Naive thymus-derived CD8-positive, alpha-beta T cell (primary cell): ENCODE measurements around the gene SLC27A1. TPM values are rescaled to one million over a fixed set of nuclear protein-coding genes. Genes with fewer than 3 reads are reported as not detected.
"Not testable (repeated sequence)": the region's sequence is repeated elsewhere in the genome, so short reads cannot be mapped to it uniquely, and the experiment has no call there.

Experiments used
- ATAC-seq, 2 donors: fragments of 150-1000 bp; cut with Tn5 transposase in 1 of 2; sonication (Bioruptor Pico), chemical (Tn5 transposase) in 1 of 2; 1 replicate in 1 of 2; 2 replicates in 1 of 2; pipeline ENCODE4 v1.10.0; 2021; ENCODE audit warnings: mild to moderate bottlenecking in 2 of 2, moderate library complexity in 2 of 2
- POLR2A ChIA-PET: fragments of 350-600 bp; sonication (Branson Sonifier 250); formaldehyde crosslinking; loops from one replicate; lab custom pipeline; 2021; ENCODE audit warnings: antibody characterized with exemption; lab: Charles Lee
- DNase-seq, 10 donors: peaks; one replicate each; pipeline versions ENCODE4 v3.0.0 to v3.0.0-alpha.2; 2020 to 2022
- H3K27ac Mint-ChIP-seq, 10 donors: one replicate each; pipeline ENCODE4 v1.8.0; 2020 to 2022; ENCODE audit warnings: mild to moderate bottlenecking in 10 of 10, mixed read lengths in 10 of 10, moderate library complexity in 4 of 10, inconsistent platforms in 1 of 10
- H3K27me3 Mint-ChIP-seq, 5 donors: one replicate each; pipeline ENCODE4 v1.8.0; 2021 to 2022; ENCODE audit warnings: mixed read lengths in 5 of 5
- H3K36me3 Mint-ChIP-seq, 3 donors: one replicate each; pipeline ENCODE4 v1.8.0; 2020 to 2022; ENCODE audit warnings: mixed read lengths in 3 of 3, mild to moderate bottlenecking in 2 of 3, inconsistent platforms in 1 of 3
- H3K4me1 Mint-ChIP-seq, 4 donors: one replicate each; pipeline ENCODE4 v1.8.0; 2021 to 2022; ENCODE audit warnings: mixed read lengths in 4 of 4
- H3K4me3 Mint-ChIP-seq, 10 donors: one replicate each; pipeline ENCODE4 v1.8.0; 2020 to 2022; ENCODE audit warnings: mild to moderate bottlenecking in 10 of 10, mixed read lengths in 10 of 10, moderate library complexity in 6 of 10, inconsistent platforms in 1 of 10
- H3K9me3 Mint-ChIP-seq, 9 donors: one replicate each; pipeline ENCODE4 v1.8.0; 2020 to 2022; ENCODE audit warnings: mixed read lengths in 9 of 9, mild to moderate bottlenecking in 3 of 9, inconsistent platforms in 1 of 9, moderate library complexity in 1 of 9
- polyA plus RNA-seq, 3 donors: library from polyadenylated mRNA; unstranded; fragments of 300-500 nt; fragmentation: Illumina TruSeq; gene quantifications; one replicate each; pipeline ENCODE4 v1.2.3, GENCODE V29; 2021
- total RNA-seq, 8 experiments: library from RNA in 2 of 8; stranded (reverse) in 2 of 8; gene quantifications; one replicate each; pipeline ENCODE4 v1.2.3 and lab custom pipeline; 2021 to 2026

The SLC27A1 gene
- total and polyA plus RNA-seq, 5 experiments from 2014 or later, result 9.4 to 14.6 (median 12.5) TPM

DNA sequence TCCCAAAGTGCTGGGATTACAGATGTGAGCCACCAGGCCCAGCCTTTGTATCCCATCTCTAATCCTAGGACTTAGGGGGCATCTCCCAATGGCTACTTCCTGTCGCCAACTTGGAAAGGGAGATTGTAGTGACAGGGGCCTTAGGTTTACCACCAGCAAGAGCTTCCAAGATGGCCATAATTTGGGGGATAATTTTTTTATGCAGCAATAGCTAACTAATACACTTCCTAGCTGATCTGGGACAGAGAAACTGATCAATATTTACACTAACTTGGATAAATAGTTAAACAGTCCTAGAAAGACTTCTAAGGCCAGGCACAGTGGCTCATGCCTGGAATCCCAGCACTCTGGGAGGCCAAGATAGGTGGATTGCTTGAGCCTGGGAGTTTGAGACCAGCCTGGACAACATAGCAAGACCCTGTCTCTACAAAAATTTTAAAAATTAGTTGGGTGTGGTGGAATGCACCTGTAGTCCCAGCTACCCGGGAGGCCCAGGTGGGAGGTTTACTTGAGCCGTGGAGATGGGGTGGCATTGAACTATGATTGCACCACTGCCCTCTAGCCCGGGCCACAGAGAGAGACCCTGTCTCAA lies 79.8 kb downstream of the SLC27A1 start:
- POLR2A ChIA-PET, result interaction anchor here (1.7 kb wide), 1 partner anchor 38 kb away, joined by 6 read pairs; no protein-coding TSS in a partner anchor
- Mint-ChIP-seq H3K36me3 (no peaks in the 10 kb centered on the region), H3K9me3 (no peaks in the 10 kb centered on the region), H3K4me1 (peaks cover 0 to 4% (median 3%) of the 10 kb centered on the region in 4 donors), H3K27ac (no peak overlapping the region), H3K4me3 (no peak overlapping the region), H3K27me3 (no peaks in the 10 kb centered on the region)
- ATAC-seq, result no peak
- DNase-seq, result no peak

DNA sequence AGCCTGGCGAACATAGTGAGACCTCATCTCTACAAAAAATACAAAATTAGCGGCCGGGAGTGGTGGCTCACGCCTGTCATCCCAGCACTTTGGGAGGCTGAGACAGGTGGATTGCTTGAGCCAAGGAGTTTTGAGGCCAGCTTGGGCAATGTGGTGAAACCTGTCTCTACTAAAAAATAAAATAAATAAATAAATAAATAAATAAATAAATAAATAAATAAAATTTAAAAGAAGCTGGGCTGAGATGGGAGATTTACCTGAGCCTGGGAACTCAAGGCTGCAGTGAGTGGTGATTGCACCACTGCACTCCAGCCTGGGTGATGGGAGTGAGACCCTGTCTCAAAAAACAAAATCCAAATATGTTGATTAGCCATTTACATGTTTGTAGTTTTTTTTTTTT lies 82.4 kb downstream of the SLC27A1 start:
- H3K27ac Mint-ChIP-seq, ATAC-seq, H3K9me3 Mint-ChIP-seq, H3K36me3 Mint-ChIP-seq, H3K4me3 Mint-ChIP-seq, DNase-seq, H3K27me3 Mint-ChIP-seq: not testable (repeated sequence)
- POLR2A ChIA-PET, result interaction anchor here (0.7 to 1.0 kb wide), 4 partner anchors 11 to 55 kb away, joined by 3 to 6 read pairs (median 3); partner anchors contain the start of gene PGLS
- peaks cover 0 to 19% (median 14%) of the 10 kb centered on the region in 4 donors for H3K4me1 Mint-ChIP-seq

DNA sequence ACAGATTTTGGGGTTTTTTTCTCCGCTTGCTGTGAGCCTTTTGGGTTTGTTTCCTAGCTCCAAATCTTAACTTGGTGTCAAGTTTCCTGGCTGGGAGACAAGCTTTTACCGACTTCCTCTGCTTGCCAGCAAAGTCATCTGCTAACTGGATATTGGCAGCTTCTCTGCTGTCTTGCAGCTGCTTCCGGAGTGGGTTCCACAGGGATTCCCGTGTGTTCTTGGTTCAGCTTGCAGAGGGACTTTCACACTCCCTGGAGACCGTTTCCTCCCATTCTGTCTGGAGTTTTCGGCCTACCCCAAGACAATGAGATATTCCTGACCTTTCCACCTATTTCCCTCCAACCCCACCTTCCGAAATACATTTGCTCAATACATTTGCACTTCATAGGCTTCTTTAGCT lies 82.9 kb downstream of the SLC27A1 start:
- H3K9me3 Mint-ChIP-seq, result no peaks in the 10 kb centered on the region
- no peaks in the 10 kb centered on the region for H3K27me3 Mint-ChIP-seq
- H3K4me1 Mint-ChIP-seq, result peaks cover 0 to 19% (median 14%) of the 10 kb centered on the region in 4 donors
- H3K36me3 Mint-ChIP-seq, result peaks cover 0 to 4% (median 0%) of the 10 kb centered on the region in 3 donors
- no peak for ATAC-seq
- POLR2A ChIA-PET, result interaction anchor here (0.7 to 1.0 kb wide), 3 partner anchors 11 to 42 kb away, joined by 3 to 6 read pairs (median 3); partner anchors contain the start of gene PGLS
- H3K4me3 Mint-ChIP-seq, result no peak overlapping the region
- peak overlapping the region in 1 of 10 donors; percentile 32 for H3K27ac Mint-ChIP-seq
- no peak for DNase-seq

DNA sequence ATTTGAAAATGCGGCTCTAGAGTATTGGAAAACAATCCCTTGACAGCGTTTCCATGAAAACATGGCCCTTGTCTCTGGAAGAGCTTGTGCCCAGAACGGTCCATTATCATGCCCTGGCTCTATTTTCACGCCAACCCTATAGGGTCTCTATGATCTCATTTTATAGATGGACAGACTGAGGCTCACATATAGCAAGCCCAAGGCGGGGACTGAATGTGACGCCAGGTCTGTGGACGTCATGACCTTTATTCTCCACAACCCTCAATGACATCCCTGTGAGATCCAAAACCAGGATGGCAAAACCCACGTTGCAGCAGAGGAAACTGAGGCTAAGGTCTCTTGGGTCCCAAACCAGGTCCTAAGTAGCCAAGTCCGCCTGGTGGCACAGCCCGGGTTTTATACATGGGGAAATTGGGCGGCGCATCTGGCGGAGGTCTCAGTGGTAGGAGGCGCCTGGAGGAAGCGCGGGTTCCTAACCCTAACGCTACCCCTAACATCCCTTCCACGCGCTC lies 84.7 kb downstream of the SLC27A1 start:
- POLR2A ChIA-PET, result interaction anchor here (0.6 to 1.5 kb wide), 5 partner anchors 9 to 58 kb away, joined by 3 to 6 read pairs (median 3); no protein-coding TSS in a partner anchor
- H3K27me3 Mint-ChIP-seq, result no peaks in the 10 kb centered on the region
- ATAC-seq, result no peak

DNA sequence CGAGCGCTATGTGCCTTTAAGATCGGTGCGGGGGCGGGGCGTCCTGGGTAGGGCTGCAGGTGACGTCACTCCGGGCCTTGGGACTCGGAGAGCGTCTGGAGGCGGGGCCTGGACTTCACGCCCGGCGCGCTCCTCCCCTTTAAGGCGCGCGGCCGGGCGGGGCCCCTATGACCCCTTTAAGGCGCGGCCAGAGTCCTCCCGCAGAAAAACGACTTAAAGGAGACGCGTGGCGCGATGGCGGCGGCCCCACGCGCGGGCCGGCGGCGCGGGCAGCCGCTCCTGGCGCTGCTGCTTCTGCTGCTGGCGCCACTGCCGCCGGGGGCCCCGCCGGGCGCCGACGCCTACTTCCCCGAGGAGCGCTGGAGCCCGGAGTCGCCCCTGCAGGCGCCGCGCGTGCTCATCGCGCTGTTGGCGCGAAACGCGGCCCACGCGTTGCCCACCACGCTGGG lies 85.2 kb downstream of the SLC27A1 start, which contains the start of gene COLGALT1:
Gene COLGALT1 (plus strand): TSS at position 170 of the 449 bp plus-strand sequence. CDS start 65 bp downstream, at position 235.
- Mint-ChIP-seq H3K4me3 (peak within 1 kb of the TSS; percentile 79 to 88 (median 82)), H3K27me3 (no peaks in the 10 kb centered on the region), H3K36me3 (peaks cover 0 to 21% (median 10%) of the 10 kb centered on the region in 3 donors), H3K4me1 (peaks cover 7 to 29% (median 19%) of the 10 kb centered on the region in 4 donors), H3K27ac (peak within 1 kb of the TSS in 8 of 10 donors; percentile 3 to 81 (median 63)), H3K9me3 (no peaks in the 10 kb centered on the region)
- DNase-seq, result peak; percentile 89 to 99 (median 96)
- POLR2A ChIA-PET, result interaction anchor here (0.7 to 2.3 kb wide), 4 partner anchors 9 to 44 kb away, joined by 3 to 12 read pairs (median 6); partner anchors contain the start of gene PGLS
- peak; percentile 96 to 99 for ATAC-seq

More for the DNA sequence above, 84.7 kb downstream of the SLC27A1 start:
- peak in 1 of 10 donors; percentile 9 for DNase-seq
- peak overlapping the region in 6 of 10 donors; percentile 39 to 81 (median 68) for H3K27ac Mint-ChIP-seq
- H3K4me3 Mint-ChIP-seq, result peak overlapping the region; percentile 72 to 84 (median 80)
- peaks cover 0 to 16% (median 7%) of the 10 kb centered on the region in 3 donors for H3K36me3 Mint-ChIP-seq
- H3K9me3 Mint-ChIP-seq, result no peaks in the 10 kb centered on the region
- H3K4me1 Mint-ChIP-seq, result peaks cover 3 to 25% (median 18%) of the 10 kb centered on the region in 4 donors

Other genes starting within 250 kb of the SLC27A1 start
- 10 to 100 TPM; 38.9 to 42.3 TPM for gene OCEL1, start 244.3 kb upstream of the SLC27A1 start, total RNA-seq
- 10 to 100 TPM; 21.9 to 52.4 (median 40.1) TPM for gene OCEL1, start 244.3 kb upstream of the SLC27A1 start, polyA plus RNA-seq
- 1 to 10 TPM; 1.1 to 1.6 TPM for gene NR2F6, start 224.6 kb upstream of the SLC27A1 start, total RNA-seq
- gene NR2F6, start 224.6 kb upstream of the SLC27A1 start, polyA plus RNA-seq, result 1 to 10 TPM in 2 of 3 donors, under 1 TPM in 1; 0.93 to 1.5 (median 1.3) TPM
- not detected for gene USHBP1, start 205.8 kb upstream of the SLC27A1 start, total RNA-seq
- not detected for gene USHBP1, start 205.8 kb upstream of the SLC27A1 start, polyA plus RNA-seq
- gene BABAM1, start 203.1 kb upstream of the SLC27A1 start, total RNA-seq, result 100 to 1,000 TPM; 104 to 105 TPM
- 100 to 1,000 TPM; 102 to 106 (median 106) TPM for gene BABAM1, start 203.1 kb upstream of the SLC27A1 start, polyA plus RNA-seq
- 1 to 10 TPM; 2.1 to 3.4 TPM for gene ANKLE1, start 188.6 kb upstream of the SLC27A1 start, total RNA-seq
- gene ANKLE1, start 188.6 kb upstream of the SLC27A1 start, polyA plus RNA-seq, result 1 to 10 TPM in 2 of 3 donors, under 1 TPM in 1; 0.05 to 1.4 (median 1.0) TPM
- 10 to 100 TPM; 10.4 TPM for gene ABHD8, start 167.1 kb upstream of the SLC27A1 start, total RNA-seq
- gene ABHD8, start 167.1 kb upstream of the SLC27A1 start, polyA plus RNA-seq, result 1 to 10 TPM; 6.4 to 9.2 (median 9.0) TPM
- gene MRPL34, start 164.7 kb upstream of the SLC27A1 start, total RNA-seq, result 10 to 100 TPM; 69.3 to 71.1 TPM
- gene MRPL34, start 164.7 kb upstream of the SLC27A1 start, polyA plus RNA-seq, result 100 to 1,000 TPM; 216 to 221 (median 221) TPM
- 10 to 100 TPM; 31.2 to 32.2 TPM for gene DDA1, start 161.0 kb upstream of the SLC27A1 start, total RNA-seq
- 10 to 100 TPM; 23.7 to 32.6 (median 23.9) TPM for gene DDA1, start 161.0 kb upstream of the SLC27A1 start, polyA plus RNA-seq
- gene ANO8, start 135.7 kb upstream of the SLC27A1 start, total RNA-seq, result 10 to 100 TPM; 15.7 to 18.4 TPM
- gene ANO8, start 135.7 kb upstream of the SLC27A1 start, polyA plus RNA-seq, result under 1 TPM; 0.08 to 0.29 (median 0.20) TPM
- gene GTPBP3, start 133.0 kb upstream of the SLC27A1 start, total RNA-seq, result 10 to 100 TPM; 51.4 to 55.6 TPM
- gene GTPBP3, start 133.0 kb upstream of the SLC27A1 start, polyA plus RNA-seq, result 10 to 100 TPM in 2 of 3 donors, 1 to 10 TPM in 1; 6.6 to 13.6 (median 10.3) TPM
- not detected for gene PLVAP, start 93.2 kb upstream of the SLC27A1 start, total RNA-seq
- gene PLVAP, start 93.2 kb upstream of the SLC27A1 start, polyA plus RNA-seq, result not detected
- gene CCDC194, start 76.3 kb upstream of the SLC27A1 start, total RNA-seq, result 1 to 10 TPM; 2.4 to 3.4 TPM
- not detected for gene CCDC194, start 76.3 kb upstream of the SLC27A1 start, polyA plus RNA-seq
- gene BST2, start 64.9 kb upstream of the SLC27A1 start, total RNA-seq, result 10 to 100 TPM; 41.8 to 45.0 TPM
- gene BST2, start 64.9 kb upstream of the SLC27A1 start, polyA plus RNA-seq, result 100 to 1,000 TPM; 132 to 178 (median 144) TPM
- gene MVB12A, start 50.5 kb upstream of the SLC27A1 start, total RNA-seq, result 10 to 100 TPM; 28.1 to 30.0 TPM
- gene MVB12A, start 50.5 kb upstream of the SLC27A1 start, polyA plus RNA-seq, result 10 to 100 TPM; 24.3 to 34.6 (median 31.0) TPM
- gene TMEM221, start 21.9 kb upstream of the SLC27A1 start, total RNA-seq, result not detected
- under 1 TPM in 1 of 3 donors, not detected in 2; 0.13 TPM for gene TMEM221, start 21.9 kb upstream of the SLC27A1 start, polyA plus RNA-seq
- not detected for gene NXNL1, start 9.6 kb upstream of the SLC27A1 start, total RNA-seq
- not detected for gene NXNL1, start 9.6 kb upstream of the SLC27A1 start, polyA plus RNA-seq
- gene PGLS, start 41.1 kb downstream of the SLC27A1 start, total RNA-seq, result 10 to 100 TPM; 78.8 to 82.6 TPM
- gene PGLS, start 41.1 kb downstream of the SLC27A1 start, polyA plus RNA-seq, result 10 to 100 TPM; 68.9 to 73.4 (median 73.0) TPM
- gene COLGALT1, start 85.1 kb downstream of the SLC27A1 start, total RNA-seq, result 10 to 100 TPM; 63.8 to 64.6 TPM
- 10 to 100 TPM; 15.6 to 25.8 (median 17.1) TPM for gene COLGALT1, start 85.1 kb downstream of the SLC27A1 start, polyA plus RNA-seq
- under 1 TPM; 0.03 to 0.10 TPM for gene UNC13A, start 217.8 kb downstream of the SLC27A1 start, total RNA-seq
- gene UNC13A, start 217.8 kb downstream of the SLC27A1 start, polyA plus RNA-seq, result under 1 TPM in 2 of 3 donors, not detected in 1; 0.01 to 0.06 TPM
- gene MAP1S, start 249.0 kb downstream of the SLC27A1 start, total RNA-seq, result 10 to 100 TPM; 50.1 to 54.2 TPM
- gene MAP1S, start 249.0 kb downstream of the SLC27A1 start, polyA plus RNA-seq, result 10 to 100 TPM; 13.8 to 40.0 (median 18.7) TPM